Amniotic epithelial cell (primary cell): ENCODE data around the gene RPRML.
"Not testable (repeated sequence)": the region's sequence is repeated elsewhere in the genome, so short reads cannot be mapped to it uniquely, and the experiment has no call there.

ENCODE experiments used
- DNase-seq: peaks from one replicate; pipeline ENCODE4 v3.0.0-alpha.2; 2010; ENCODE audit warnings: low read depth

RPRML gene

DNA sequence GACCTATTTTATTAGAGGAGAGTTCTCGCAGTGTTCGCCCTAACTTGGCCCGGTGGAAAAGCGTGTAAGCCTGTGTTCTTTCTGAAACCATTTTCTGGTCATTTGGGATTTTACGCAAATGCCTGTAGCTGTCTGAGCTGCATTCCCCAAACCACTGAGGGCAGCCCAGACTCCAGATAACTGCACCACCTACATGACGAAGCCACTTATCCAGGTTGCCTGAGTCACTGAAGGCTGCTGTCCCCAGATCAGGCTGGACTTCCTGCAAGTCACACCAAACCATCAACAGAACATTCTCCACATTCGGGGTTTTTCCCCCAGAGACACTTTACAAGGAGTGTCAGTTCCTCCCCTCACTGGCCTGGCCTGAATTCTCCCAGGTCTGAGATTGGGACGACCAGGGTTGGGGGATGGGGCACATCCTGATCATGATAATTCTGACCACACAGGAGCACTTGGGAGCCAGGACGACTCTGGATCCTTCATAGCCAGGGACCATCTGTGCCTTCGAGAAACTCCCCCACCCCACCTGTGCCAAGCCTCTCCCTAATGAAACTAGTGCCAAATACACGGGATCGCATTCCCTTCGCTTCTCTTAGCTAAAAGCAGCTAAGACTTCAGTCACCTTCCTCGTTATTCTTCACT lies 2.3 kb downstream of the RPRML start:
- no peak for DNase-seq

DNA sequence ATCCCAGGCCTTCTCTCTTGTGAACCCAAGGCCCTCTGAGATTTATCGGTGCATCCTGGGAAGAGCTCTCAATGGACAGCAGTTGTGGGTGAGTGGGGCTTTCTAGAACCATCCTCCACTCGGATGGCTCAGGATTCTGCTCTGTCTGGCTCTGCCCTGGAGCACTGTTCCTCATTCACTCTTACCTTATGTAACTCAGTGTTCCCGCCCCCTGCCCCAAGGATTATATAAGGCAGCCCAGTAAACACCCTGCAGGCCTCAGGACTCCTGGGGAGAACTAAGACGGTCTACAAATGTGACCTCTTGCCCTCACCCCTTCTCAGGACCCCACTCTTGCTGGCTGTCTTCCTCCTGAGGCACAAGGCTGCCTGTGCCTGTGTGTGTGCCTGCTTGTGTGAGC lies 3.8 kb downstream of the RPRML start:
- no peak for DNase-seq

DNA sequence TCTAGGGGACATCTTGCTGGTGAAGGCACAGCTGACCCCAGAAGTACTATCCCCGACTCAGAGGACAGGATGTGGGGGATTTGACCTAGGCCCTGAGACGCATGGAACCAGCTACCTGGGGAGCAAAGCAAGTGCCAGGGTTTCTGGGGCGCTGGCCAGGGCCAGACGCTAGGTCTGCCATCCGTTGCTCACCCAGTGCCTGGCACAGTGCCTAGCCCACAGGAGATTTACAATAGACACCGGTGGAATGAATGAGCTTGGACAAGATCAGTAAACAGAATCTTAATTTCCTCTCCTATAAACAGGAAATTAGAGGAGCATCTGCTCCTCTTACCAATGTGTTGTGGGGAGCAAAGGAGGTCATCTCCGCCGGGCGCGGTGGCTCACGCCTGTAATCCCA lies 5.0 kb downstream of the RPRML start:
- no peak for DNase-seq

DNA sequence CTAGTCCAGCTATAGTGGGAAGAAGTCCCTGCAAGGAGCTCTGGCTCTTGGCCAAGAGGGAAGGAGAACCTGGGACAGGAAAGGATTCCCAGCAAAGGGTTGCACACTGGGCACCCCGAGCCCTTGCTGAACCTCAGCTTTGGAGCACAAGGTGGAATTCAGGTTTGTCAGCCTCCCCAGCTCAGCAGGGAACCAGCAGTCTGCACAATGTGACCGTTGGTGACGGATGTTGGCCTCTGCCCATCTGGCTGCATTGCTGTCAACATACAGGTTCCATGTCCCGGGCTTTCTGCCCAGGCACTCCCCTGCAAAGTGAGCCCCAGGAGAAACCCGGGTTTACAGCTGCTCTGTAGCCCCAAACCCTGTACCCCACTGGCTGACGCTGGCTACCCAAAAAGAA lies 6.7 kb downstream of the RPRML start:
- no peak for DNase-seq

DNA sequence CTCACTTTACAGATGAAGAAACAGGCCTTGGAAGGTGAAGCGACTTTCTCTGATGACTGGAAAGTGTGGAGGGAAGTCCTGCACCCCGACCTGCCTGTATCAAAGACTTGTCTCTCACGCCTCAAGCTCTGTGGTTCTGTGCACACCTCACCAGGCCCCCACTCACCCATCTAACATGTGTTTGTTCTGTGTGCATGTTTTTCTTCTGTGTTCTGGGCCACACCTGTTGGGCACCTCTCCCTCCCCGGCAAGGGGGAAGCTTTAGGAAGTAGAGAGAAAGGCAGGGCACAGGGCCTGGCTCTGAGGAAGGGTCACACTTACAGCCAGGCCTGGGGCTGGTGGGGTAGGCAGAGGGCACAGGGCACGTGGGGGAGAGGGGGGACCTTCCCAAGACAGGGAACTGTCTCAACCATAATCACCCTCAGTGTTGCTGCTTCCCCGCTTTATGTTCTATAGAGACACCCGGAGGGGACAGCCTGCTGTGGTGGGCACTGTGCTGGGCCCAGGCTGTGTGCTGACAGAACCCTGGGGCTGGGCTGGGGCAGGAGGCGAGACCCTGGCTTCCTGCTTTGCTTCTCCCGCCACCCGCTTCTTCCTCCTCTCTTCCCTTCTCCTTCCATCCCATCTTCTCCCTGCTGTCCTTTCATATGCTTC lies 7.3 kb downstream of the RPRML start:
- no peak for DNase-seq

DNA sequence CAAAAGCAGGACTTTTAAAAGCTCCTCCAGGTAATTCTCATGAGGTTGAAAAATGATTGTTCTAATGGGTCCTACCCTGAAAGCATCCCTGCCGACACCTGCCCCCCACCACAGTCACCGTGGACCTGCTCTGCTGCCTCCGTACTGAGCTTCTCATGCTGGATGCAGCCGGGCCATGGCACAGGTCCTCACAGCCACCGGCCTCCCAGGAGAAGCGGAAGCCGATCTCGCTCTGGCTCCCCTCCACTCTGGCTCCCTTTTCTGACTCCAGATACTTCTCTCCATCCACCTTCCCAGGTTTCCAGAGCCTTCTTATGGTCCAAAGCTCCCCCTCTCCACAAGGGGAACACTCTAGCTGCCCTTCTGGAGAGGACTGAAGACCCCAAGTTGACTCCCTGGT lies 10.2 kb downstream of the RPRML start:
- DNase-seq, result no peak

DNA sequence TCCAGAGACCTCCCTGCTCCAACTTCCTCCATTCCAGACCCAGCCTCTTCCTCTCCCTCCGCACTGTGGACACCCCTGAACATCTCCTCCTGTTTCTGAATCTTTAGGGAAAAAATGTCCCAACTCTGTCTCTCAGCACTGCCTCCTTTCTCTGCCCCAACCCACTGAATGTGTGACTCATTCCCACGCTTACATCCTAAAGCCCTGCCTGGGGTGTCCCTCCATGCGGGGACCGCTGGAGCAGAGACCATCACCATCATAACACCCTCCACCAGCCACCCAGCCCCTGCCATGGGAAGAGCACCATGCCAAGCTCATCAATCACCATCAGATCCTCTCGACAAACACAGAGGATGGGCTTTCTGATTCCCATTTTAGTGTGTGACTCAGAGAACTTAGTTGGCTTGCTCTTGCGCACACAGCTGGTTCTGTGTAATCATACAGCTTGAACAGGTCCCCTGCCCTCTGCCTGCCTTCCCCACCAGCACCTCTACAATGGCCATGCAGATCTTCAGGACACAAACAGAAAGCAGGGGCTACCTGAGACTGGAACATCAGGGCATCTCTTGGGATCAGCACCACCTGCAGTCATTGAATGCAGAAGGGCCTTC lies 10.7 kb downstream of the RPRML start:
- no peak for DNase-seq

DNA sequence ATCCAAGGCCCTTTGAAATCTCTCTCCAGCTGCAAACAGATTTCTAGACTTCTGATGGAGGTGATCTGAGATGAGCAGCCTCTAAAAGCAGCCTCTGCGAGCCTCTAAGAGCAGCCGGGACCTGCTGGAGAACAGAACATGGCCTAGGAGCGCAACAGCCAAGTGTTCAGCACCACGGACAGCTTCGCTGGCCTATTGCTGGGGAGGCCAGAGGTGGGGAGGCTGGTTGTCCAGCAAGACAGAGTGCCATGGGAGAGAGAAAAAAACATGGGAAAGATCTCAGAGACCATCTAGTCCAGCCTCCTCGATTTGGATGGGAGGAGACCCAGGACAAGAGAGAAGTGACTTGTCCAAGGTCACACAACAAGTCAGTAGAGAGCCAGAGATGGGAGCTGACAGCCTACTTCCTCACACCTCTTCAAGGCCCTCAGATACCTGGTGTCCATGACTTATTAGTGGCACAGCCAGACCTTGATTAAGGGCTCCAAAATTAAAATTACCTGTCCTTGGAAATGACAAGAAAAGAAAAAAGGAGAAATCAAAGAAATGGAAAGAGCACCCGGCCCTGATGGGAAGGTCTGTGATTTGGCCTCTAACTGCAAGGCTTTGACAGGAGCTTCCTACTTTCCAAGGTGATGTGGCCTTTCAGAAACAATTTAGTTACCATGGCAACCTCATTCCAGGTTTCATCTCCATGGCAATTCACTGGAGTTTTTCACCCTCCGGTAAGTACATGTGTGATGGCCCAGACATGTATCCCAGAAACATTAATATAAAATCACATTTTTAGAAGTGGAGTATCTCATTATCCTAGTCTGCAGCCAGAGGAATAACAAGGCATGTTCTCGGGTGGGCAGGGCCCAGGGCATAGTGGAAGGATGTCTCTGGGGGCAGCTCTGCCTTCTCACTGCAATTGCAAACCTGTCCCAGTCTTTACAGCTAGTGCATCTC lies 14.5 kb downstream of the RPRML start:
- peak; percentile 48 for DNase-seq

DNA sequence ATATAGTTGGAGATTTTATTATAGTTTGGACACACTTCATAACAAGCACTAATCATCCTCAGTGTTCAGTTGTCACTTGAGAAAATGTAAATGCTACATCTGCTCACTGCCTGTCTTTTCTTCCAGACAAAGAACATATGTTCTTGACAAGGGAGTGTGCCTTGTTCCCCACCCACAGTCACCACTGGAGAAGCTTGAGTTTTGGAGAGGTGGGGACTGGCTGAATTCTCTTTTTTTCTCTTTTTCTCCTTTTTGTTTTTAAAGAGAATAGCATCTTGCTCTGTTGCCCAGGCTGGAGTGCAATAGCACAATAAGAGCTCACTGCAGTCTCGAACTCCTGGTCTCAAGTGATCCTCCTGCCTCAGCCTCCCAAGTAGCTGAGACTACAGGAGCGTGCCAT lies 15.5 kb downstream of the RPRML start:
- no peak for DNase-seq

DNA sequence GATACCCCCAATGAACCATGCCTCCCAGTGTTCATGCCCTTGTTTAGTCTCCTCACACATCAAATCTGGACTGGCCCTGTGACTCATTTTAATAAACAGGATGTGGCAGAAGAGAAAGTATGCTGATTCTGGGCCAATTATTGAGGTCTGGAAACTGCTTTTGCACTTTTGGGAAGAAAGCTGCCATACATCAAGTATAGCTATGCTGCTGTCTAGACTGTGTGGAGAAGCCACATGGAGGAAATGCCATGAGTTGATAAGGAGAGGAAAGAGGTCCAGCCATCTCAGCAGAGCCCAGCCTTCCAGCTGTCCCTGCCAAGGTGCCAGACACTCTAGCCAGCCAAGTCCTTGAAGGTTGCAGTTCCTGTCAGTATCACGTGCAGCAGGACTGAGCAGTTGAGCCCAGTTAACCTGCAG lies 16.7 kb downstream of the RPRML start:
- peak; percentile 77 for DNase-seq

DNA sequence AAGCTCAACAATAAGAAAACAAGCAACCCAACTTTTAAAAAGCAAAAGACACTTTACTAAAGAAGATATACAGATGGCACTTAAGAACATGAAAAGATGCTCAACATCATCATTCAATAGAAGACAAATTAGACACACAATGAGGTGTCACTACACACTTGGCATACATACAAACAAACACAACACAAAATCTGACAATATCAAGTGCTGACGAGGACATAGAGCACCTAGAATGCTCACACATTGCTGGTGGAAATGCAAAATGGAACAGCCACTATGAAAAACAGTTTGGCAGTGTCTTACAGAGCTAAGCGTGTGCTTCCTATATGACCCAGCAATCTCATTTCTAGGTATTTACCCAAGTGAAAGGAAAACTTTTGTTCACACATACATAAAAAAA lies 18.9 kb downstream of the RPRML start:
- no peak for DNase-seq

DNA sequence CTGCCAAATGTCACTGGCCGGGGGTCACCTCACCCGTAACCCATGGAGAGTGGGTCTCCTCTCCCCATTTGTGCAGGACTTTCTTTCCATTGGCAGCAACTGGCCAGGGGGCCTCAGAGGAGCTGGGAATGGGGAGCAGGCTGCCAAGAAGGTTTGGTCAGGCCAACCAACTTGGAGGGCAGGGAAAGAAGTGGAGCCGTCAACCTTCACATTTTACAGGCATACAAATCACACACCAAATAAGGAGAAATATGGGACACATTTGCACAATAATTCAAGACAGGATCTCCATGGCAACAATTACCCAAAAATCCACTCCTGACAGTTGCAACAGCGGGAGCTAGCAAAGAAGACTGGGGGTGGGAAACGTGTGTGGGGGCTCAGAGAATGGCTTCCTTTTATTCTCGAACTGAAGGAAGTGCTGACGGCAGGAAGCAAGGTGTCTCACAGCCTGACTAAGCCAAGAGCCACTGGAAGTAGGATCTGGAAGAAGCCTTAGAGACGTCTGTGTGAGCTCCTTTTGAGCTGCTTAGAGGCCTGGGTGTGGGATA lies 20.9 kb downstream of the RPRML start:
- DNase-seq, result no peak

DNA sequence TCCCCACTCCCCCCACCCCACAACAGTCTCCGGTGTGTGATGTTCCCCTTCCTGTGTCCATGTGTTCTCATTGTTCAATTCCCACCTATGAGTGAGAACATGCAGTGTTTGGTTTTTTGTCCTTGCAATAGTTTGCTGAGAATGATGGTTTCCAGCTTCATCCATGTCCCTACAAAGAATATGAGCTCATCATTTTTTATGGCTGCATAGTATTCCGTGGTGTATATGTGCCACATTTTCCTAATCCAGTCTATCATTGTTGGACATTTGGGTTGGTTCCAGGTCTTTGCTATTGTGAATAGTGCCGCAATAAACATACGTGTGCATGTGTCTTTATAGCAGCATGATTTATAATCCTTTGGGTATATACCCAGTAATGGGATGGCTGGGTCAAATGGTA lies 25.9 kb downstream of the RPRML start:
- DNase-seq, result not testable (repeated sequence)

DNA sequence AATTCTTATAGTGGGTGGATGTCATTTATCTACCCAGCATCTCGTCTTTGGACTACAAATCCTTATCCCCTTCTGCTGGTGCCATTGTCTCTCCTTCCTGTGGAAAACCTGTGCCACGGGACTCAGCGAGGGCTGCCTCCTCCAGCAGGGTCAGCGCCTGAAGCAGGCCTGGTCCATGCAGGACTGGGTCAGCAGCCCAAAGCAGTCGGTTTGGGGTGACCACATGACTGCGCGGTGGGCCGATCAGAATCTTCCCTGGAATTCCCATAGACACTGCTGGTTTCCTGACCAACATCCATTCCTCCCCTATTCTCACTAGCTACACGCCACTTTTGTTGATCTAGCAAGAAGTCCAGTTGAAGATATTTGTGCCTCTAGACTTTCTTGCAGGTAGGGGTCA lies 26.9 kb downstream of the RPRML start:
- DNase-seq, result no peak

DNA sequence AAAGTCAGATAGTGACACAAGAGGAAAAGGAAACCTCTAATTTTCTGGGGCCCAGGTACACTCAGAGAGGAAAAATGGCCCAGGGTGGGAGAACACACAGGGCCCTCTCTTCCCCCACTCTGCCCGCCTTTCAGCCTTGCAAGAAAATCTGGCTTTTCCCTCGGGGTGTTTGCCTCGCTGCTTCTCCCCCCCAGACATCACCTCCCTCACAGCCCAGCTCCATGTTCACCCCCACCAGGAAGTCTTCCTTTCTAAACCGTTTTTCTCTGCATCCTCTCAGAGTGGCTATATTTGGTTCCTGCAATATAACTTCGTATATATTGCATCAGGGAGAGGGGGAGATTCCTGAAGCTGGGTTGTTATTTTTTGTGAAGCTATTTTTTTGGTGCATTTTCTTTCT lies 27.3 kb downstream of the RPRML start:
- no peak for DNase-seq

DNA sequence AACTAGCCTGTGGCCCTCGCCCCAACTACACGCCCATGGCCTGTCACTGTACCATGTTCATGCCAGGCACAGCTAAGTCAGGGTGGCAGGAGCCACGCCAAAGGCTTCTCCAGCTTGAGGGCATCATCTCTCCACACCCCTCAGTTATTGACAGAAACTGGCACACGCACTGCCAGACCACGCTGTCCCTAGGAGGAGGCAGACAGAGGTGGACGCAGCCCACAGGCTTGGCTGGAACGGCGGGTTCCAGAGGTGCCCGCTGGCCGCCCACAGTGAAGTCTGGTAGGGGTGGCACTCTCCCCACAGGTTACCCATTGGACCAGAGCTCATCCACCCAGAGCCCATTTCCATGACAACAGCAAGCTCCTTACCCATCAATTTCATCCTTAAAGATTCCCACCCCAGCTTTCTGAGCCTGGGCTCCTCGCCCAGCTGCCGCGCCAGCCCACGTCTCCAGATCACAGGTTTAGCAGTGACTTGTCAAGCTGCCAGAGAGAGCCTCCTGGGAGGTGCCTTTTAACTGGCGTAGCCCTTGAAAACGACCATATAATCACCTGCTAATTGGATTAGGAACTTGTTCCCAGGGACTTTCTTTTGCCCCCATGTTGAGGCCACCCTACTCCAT lies 27.9 kb downstream of the RPRML start:
- DNase-seq, result no peak

DNA sequence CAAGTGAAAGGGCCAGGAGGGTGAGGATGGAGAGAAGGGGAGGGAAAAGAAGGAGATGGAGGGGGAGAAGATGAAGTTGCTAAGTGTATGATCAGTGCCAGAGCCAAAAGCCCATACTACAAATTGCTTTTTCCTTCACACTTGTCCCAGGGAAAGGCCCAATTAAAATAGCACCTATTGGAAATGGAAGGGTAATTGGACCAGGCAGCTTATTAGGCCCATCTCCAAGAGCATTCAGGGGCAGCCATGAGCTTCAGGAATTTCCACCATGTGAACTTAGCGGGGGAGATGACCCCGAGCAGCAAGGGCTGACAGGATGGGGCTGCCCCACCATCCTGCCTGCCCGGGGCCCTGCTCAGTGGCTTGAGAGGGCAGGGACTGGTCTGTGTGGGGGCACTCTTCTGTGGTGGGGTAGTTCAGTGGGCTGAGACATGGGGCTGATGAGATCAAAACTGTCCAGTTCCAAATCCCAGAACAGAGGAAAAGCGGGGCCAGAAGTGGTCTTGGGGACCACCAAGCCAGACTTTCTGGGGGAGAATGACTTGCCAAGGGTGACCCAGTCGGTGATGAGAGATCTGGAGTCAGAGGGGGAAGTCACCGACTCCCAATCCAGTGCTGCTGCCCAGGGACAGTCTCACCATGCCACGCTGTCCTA lies 28.6 kb downstream of the RPRML start:
- no peak for DNase-seq

DNA sequence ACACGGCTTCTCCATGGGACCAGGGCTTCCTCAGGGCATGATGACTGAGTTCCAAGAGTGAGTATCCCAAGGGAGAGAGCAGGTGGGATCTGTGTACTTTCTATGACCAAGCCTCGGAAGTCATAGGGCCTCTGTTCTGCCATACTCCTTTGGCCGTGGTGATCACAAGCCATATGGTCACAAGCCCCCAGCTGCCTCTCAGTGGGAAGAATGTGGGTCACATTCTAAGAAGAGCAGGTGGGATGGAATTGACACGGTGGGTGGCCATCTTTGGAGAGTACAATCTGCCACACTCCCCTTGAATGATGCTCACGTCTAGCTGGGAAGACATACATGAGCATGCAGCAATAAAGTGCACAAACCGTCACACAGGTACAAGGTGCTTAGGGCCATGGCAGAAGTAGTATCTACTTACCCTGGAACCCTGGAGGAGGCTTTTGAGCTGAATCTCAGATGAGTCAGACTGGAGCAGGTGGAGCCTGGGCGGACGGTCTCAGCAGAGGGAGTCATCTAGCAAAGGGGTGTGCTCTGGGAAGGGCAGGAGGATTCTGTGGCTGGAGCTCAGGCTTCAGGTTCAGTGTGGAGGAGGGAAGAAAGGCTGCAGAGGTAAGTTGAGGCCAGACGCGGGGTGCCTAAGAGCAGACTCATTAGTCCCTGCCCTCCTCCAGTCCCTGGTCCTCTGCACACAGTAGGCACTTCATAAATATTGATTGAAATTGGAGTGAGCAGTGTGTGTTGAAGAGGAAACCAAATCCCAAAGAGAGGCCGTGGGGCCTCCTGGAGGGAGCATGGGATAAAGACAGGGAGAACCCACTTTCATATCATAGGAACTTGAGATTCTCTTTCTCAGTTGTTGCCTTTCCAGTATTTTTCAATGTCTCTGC lies 29.5 kb downstream of the RPRML start:
- peak; percentile 45 for DNase-seq

DNA sequence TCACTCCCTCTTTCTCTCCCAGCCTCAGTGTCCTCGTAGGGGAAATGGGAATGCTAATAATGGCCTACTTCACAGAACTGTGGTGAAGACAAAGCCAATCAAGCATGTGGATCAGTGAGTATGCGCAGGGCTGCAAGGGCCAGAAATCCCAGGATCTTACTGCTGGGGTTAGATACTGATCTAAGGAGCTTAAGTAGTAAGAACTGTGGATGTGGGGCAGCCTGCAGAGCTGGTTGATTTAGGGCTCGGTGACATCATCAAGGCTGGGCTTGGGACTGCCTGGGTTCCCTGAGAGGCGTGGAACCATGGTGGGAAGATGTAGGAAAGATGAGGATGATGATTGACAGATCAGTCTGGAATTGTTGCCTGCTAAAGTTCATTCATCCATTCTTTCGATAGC lies 30.5 kb downstream of the RPRML start:
- no peak for DNase-seq

DNA sequence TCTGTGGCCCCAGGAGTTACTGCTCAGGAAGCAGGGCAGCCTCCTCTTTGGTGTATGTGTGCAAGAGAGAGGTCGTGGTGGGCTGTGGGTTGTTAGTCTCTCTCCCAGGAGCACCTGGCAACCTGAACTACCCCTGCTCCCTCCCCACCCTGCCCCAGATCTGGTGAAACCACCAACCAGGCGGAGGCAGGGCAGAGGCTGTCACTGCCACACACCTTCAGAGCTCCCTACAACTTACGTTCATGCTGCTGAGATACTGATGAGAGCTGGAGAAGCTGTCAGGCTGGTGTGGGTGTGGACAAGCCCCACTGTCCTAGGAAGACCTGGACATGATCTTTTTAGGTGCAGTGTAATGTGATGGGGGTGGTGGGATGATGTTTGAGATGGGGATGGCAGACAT lies 31.8 kb downstream of the RPRML start:
- DNase-seq, result no peak
